Measurements from ENCODE around the gene RPTOR. TPM values are rescaled to one million over a fixed set of nuclear protein-coding genes. Genes with fewer than 3 reads are reported as not detected.
"Not testable (repeated sequence)": the region's sequence is repeated elsewhere in the genome, so short reads cannot be mapped to it uniquely, and the experiment has no call there.

RPTOR gene
- polyA plus RNA-seq, 2 donors, result 7.1 to 10.5 TPM

GRCh38 chr17:80795090-80795580 is 250.5 kb downstream of the RPTOR start:
- H3K9me3 ChIP-seq (ENCODE audit: control insufficient read depth in 2 of 2, insufficient read depth in 1 of 2, low read depth in 1 of 2, low read length in 1 of 2), result no peaks in the 10 kb centered on the region
- H3K36me3 ChIP-seq (ENCODE audit: control insufficient read depth in 2 of 2, insufficient read depth in 2 of 2, low read length in 1 of 2), result peaks cover 0 to 3% of the 10 kb centered on the region in 2 donors
- H3K4me3 ChIP-seq (ENCODE audit: low read depth in 1 of 2, low read length in 2 of 2), result no peak overlapping the region
- WGBS, 2 donors, result 85% methylated on average over 12 of the region's 12 CpGs
- no peaks in the 10 kb centered on the region for H3K27me3 ChIP-seq (ENCODE audit: control insufficient read depth in 1 of 2, insufficient read depth in 2 of 2, low read length in 2 of 2)
- no peak overlapping the region for H3K27ac ChIP-seq (ENCODE audit: low read depth in 2 of 2, low read length in 1 of 2)
- peaks cover 0 to 2% of the 10 kb centered on the region in 2 donors for H3K4me1 ChIP-seq (ENCODE audit: control insufficient read depth in 2 of 2, insufficient read depth in 2 of 2, low read length in 1 of 2)

GRCh38 chr17:80795754-80796153 is 251.1 kb downstream of the RPTOR start:
- Histone ChIP-seq H3K27me3 (ENCODE audit: control insufficient read depth in 1 of 2, insufficient read depth in 2 of 2, low read length in 2 of 2) (no peaks in the 10 kb centered on the region), H3K9me3 (ENCODE audit: control insufficient read depth in 2 of 2, insufficient read depth in 1 of 2, low read depth in 1 of 2, low read length in 1 of 2) (no peaks in the 10 kb centered on the region), H3K27ac (ENCODE audit: low read depth in 2 of 2, low read length in 1 of 2) (no peak overlapping the region), H3K4me1 (ENCODE audit: control insufficient read depth in 2 of 2, insufficient read depth in 2 of 2, low read length in 1 of 2) (peaks cover 0 to 2% of the 10 kb centered on the region in 2 donors), H3K36me3 (ENCODE audit: control insufficient read depth in 2 of 2, insufficient read depth in 2 of 2, low read length in 1 of 2) (peaks cover 0 to 3% of the 10 kb centered on the region in 2 donors), H3K4me3 (ENCODE audit: low read depth in 1 of 2, low read length in 2 of 2) (no peak overlapping the region)
- 63 to 66% methylated on average over 14 of the region's 14 CpGs for WGBS, 2 donors

GRCh38 chr17:80796430-80796861 is 251.8 kb downstream of the RPTOR start:
- H3K27ac ChIP-seq (ENCODE audit: low read depth in 2 of 2, low read length in 1 of 2), result no peak overlapping the region
- H3K9me3 ChIP-seq (ENCODE audit: control insufficient read depth in 2 of 2, insufficient read depth in 1 of 2, low read depth in 1 of 2, low read length in 1 of 2), result no peaks in the 10 kb centered on the region
- peaks cover 0 to 3% of the 10 kb centered on the region in 2 donors for H3K36me3 ChIP-seq (ENCODE audit: control insufficient read depth in 2 of 2, insufficient read depth in 2 of 2, low read length in 1 of 2)
- no peaks in the 10 kb centered on the region for H3K27me3 ChIP-seq (ENCODE audit: control insufficient read depth in 1 of 2, insufficient read depth in 2 of 2, low read length in 2 of 2)
- peaks cover 0 to 2% of the 10 kb centered on the region in 2 donors for H3K4me1 ChIP-seq (ENCODE audit: control insufficient read depth in 2 of 2, insufficient read depth in 2 of 2, low read length in 1 of 2)
- 85 to 87% methylated on average over 9 of the region's 9 CpGs for WGBS, 2 donors
- H3K4me3 ChIP-seq (ENCODE audit: low read depth in 1 of 2, low read length in 2 of 2), result no peak overlapping the region

GRCh38 chr17:80797222-80797621 is 252.6 kb downstream of the RPTOR start:
- not testable (repeated sequence) for H3K4me1 ChIP-seq (ENCODE audit: control insufficient read depth in 2 of 2, insufficient read depth in 2 of 2, low read length in 1 of 2); H3K36me3 ChIP-seq (ENCODE audit: control insufficient read depth in 2 of 2, insufficient read depth in 2 of 2, low read length in 1 of 2); H3K27me3 ChIP-seq (ENCODE audit: control insufficient read depth in 1 of 2, insufficient read depth in 2 of 2, low read length in 2 of 2); H3K9me3 ChIP-seq (ENCODE audit: control insufficient read depth in 2 of 2, insufficient read depth in 1 of 2, low read depth in 1 of 2, low read length in 1 of 2); H3K4me3 ChIP-seq (ENCODE audit: low read depth in 1 of 2, low read length in 2 of 2); H3K27ac ChIP-seq (ENCODE audit: low read depth in 2 of 2, low read length in 1 of 2)
- WGBS, 2 donors, result 94 to 99% methylated on average over 5 of the region's 5 CpGs

GRCh38 chr17:80797741-80798594 is 253.3 kb downstream of the RPTOR start:
- no peak overlapping the region for H3K4me3 ChIP-seq (ENCODE audit: low read depth in 1 of 2, low read length in 2 of 2)
- peaks cover 0 to 3% of the 10 kb centered on the region in 2 donors for H3K36me3 ChIP-seq (ENCODE audit: control insufficient read depth in 2 of 2, insufficient read depth in 2 of 2, low read length in 1 of 2)
- WGBS, 2 donors, result 95 to 97% methylated on average over 18 of the region's 18 CpGs
- H3K27ac ChIP-seq (ENCODE audit: low read depth in 2 of 2, low read length in 1 of 2), result no peak overlapping the region
- H3K4me1 ChIP-seq (ENCODE audit: control insufficient read depth in 2 of 2, insufficient read depth in 2 of 2, low read length in 1 of 2), result no peaks in the 10 kb centered on the region
- no peaks in the 10 kb centered on the region for H3K9me3 ChIP-seq (ENCODE audit: control insufficient read depth in 2 of 2, insufficient read depth in 1 of 2, low read depth in 1 of 2, low read length in 1 of 2)
- H3K27me3 ChIP-seq (ENCODE audit: control insufficient read depth in 1 of 2, insufficient read depth in 2 of 2, low read length in 2 of 2), result no peaks in the 10 kb centered on the region

GRCh38 chr17:80798595-80799537 is 254.2 kb downstream of the RPTOR start:
- H3K4me3 ChIP-seq (ENCODE audit: low read depth in 1 of 2, low read length in 2 of 2), result no peak overlapping the region
- 83 to 84% methylated on average over 25 of the region's 25 CpGs for WGBS, 2 donors
- no peaks in the 10 kb centered on the region for H3K9me3 ChIP-seq (ENCODE audit: control insufficient read depth in 2 of 2, insufficient read depth in 1 of 2, low read depth in 1 of 2, low read length in 1 of 2)
- no peaks in the 10 kb centered on the region for H3K36me3 ChIP-seq (ENCODE audit: control insufficient read depth in 2 of 2, insufficient read depth in 2 of 2, low read length in 1 of 2)
- H3K27ac ChIP-seq (ENCODE audit: low read depth in 2 of 2, low read length in 1 of 2), result no peak overlapping the region
- H3K4me1 ChIP-seq (ENCODE audit: control insufficient read depth in 2 of 2, insufficient read depth in 2 of 2, low read length in 1 of 2), result no peaks in the 10 kb centered on the region
- H3K27me3 ChIP-seq (ENCODE audit: control insufficient read depth in 1 of 2, insufficient read depth in 2 of 2, low read length in 2 of 2), result no peaks in the 10 kb centered on the region

GRCh38 chr17:80799538-80800480 is 255.2 kb downstream of the RPTOR start:
- no peaks in the 10 kb centered on the region for H3K4me1 ChIP-seq (ENCODE audit: control insufficient read depth in 2 of 2, insufficient read depth in 2 of 2, low read length in 1 of 2)
- 92% methylated on average over 40 of the region's 40 CpGs for WGBS, 2 donors
- H3K27ac ChIP-seq (ENCODE audit: low read depth in 2 of 2, low read length in 1 of 2), result no peak overlapping the region
- no peaks in the 10 kb centered on the region for H3K36me3 ChIP-seq (ENCODE audit: control insufficient read depth in 2 of 2, insufficient read depth in 2 of 2, low read length in 1 of 2)
- no peaks in the 10 kb centered on the region for H3K9me3 ChIP-seq (ENCODE audit: control insufficient read depth in 2 of 2, insufficient read depth in 1 of 2, low read depth in 1 of 2, low read length in 1 of 2)
- no peak overlapping the region for H3K4me3 ChIP-seq (ENCODE audit: low read depth in 1 of 2, low read length in 2 of 2)
- H3K27me3 ChIP-seq (ENCODE audit: control insufficient read depth in 1 of 2, insufficient read depth in 2 of 2, low read length in 2 of 2), result no peaks in the 10 kb centered on the region

GRCh38 chr17:80800481-80801391 is 256.1 kb downstream of the RPTOR start:
- Histone ChIP-seq H3K36me3 (ENCODE audit: control insufficient read depth in 2 of 2, insufficient read depth in 2 of 2, low read length in 1 of 2) (no peaks in the 10 kb centered on the region), H3K27me3 (ENCODE audit: control insufficient read depth in 1 of 2, insufficient read depth in 2 of 2, low read length in 2 of 2) (no peaks in the 10 kb centered on the region), H3K9me3 (ENCODE audit: control insufficient read depth in 2 of 2, insufficient read depth in 1 of 2, low read depth in 1 of 2, low read length in 1 of 2) (no peaks in the 10 kb centered on the region), H3K27ac (ENCODE audit: low read depth in 2 of 2, low read length in 1 of 2) (no peak overlapping the region), H3K4me3 (ENCODE audit: low read depth in 1 of 2, low read length in 2 of 2) (no peak overlapping the region), H3K4me1 (ENCODE audit: control insufficient read depth in 2 of 2, insufficient read depth in 2 of 2, low read length in 1 of 2) (no peaks in the 10 kb centered on the region)
- 92 to 94% methylated on average over 18 of the region's 18 CpGs for WGBS, 2 donors
